ENCODE data around the gene PTAFR.
A peak's percentile ranks its signal among the peaks of the same experiment; 100 is the strongest.

Gene PTAFR

GRCh38 chr1:28176492-28177470 lies at the start of gene PTAFR:
PTAFR (minus strand) TSS chr1:28176690; CDS start chr1:28151021, 25,669 bp downstream.
- peak; percentile 74 for DNase-seq (ENCODE audit: low spot score)

GRCh38 chr1:28213315-28213714 lies 36.8 kb upstream of the PTAFR start:
- no peak for DNase-seq (ENCODE audit: low spot score)

GRCh38 chr1:28209700-28210099 lies 33.2 kb upstream of the PTAFR start:
- no peak for DNase-seq (ENCODE audit: low spot score)

GRCh38 chr1:28208818-28209441 lies 32.4 kb upstream of the PTAFR start:
- peak; percentile 81 for DNase-seq (ENCODE audit: low spot score)

GRCh38 chr1:28205243-28205642 lies 28.8 kb upstream of the PTAFR start:
- no peak for DNase-seq (ENCODE audit: low spot score)

GRCh38 chr1:28200234-28200873 lies 23.9 kb upstream of the PTAFR start:
- no peak for DNase-seq (ENCODE audit: low spot score)

GRCh38 chr1:28199328-28200233 lies 23.1 kb upstream of the PTAFR start:
- DNase-seq (ENCODE audit: low spot score): no peak

- no peak for DNase-seq (ENCODE audit: low spot score)
These were observed 21.4 kb upstream of the PTAFR start for GRCh38 chr1:28197682-28198415.

GRCh38 chr1:28196330-28196729 lies 19.8 kb upstream of the PTAFR start:
- no peak for DNase-seq (ENCODE audit: low spot score)

GRCh38 chr1:28195780-28196179 lies 19.3 kb upstream of the PTAFR start:
- DNase-seq (ENCODE audit: low spot score): no peak

- DNase-seq (ENCODE audit: low spot score): no peak
These were observed 18.0 kb upstream of the PTAFR start for GRCh38 chr1:28194326-28195035.

- no peak for DNase-seq (ENCODE audit: low spot score)
These were observed 17.2 kb upstream of the PTAFR start for GRCh38 chr1:28193701-28194161.

GRCh38 chr1:28190996-28191645 lies 14.6 kb upstream of the PTAFR start:
- no peak for DNase-seq (ENCODE audit: low spot score)

GRCh38 chr1:28190337-28190979 lies 14.0 kb upstream of the PTAFR start:
- no peak for DNase-seq (ENCODE audit: low spot score)

GRCh38 chr1:28185071-28185470 lies 8.6 kb upstream of the PTAFR start:
- DNase-seq (ENCODE audit: low spot score): no peak

GRCh38 chr1:28180306-28181305 lies 4.1 kb upstream of the PTAFR start:
- DNase-seq (ENCODE audit: low spot score): no peak

GRCh38 chr1:28178690-28179485 lies 2.4 kb upstream of the PTAFR start:
- DNase-seq (ENCODE audit: low spot score): no peak
